Keratinocyte (primary cell): ENCODE data around the gene ANO9.

Source experiments
- CTCF ChIP-seq, 3 experiments: IDR thresholded peaks in 1 of 3; conservative IDR thresholded peaks in 1 of 3; optimal IDR thresholded peaks in 1 of 3; 2 replicates in 2 of 3; 3 replicates in 1 of 3; pipeline versions ENCODE3 to v1.5.1; 2011; ENCODE audit warnings: low read length in 3 of 3, mild to moderate bottlenecking in 3 of 3, moderate library complexity in 2 of 3, control low read depth in 1 of 3, inconsistent platforms in 1 of 3; ENCODE audit not compliant: insufficient read depth in 2 of 3; ENCODE audit errors: extremely low read depth in 1 of 3
- EZH2 ChIP-seq: IDR thresholded peaks from one replicate; pipeline ENCODE4 v1.6.1; 2012; ENCODE audit warnings: inconsistent platforms, mild to moderate bottlenecking, low read length, moderate library complexity

DNA sequence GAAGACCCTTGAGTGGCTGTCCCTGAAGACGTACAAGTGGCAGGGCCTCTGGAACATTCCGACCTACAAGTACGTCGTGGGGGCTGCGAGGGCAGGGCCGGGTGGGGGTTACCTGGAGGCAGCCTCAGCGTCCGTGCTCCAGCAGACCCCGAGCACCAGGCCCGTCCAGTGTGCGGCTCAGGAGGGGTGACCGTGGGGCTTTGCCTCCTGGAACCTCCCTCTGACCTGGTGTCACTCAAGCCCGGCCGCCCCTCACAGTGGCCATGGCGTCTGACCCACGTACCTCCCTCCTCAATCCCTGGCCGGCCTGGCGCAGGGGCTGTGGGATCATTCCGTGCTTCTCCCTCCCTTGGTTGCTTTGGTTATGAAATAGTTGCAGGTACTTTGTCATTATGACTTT is 46.8 kb upstream of the ANO9 start:
- TF ChIP-seq EZH2: no peak
- TF ChIP-seq CTCF (optimal IDR thresholded peaks at IDR 0.05 in 1 of 3, IDR thresholded peaks at IDR 0.05 in 1 of 3, conservative IDR thresholded peaks at IDR 0.05 in 1 of 3; ENCODE audit: extremely low read depth in 1 of 3, insufficient read depth in 2 of 3, low read length in 3 of 3): no peak
